ENCODE results near the gene ABCA4. TPM values are rescaled to one million over a fixed set of nuclear protein-coding genes. Genes with fewer than 3 reads are reported as not detected.

The ABCA4 gene
- total RNA-seq, 5 donors from 2014 or later (not counting 1 experiment from before 2014, with no cell fraction given) = not detected

GRCh38 chr1:94061513-94062443 lies 59.2 kb downstream of the ABCA4 start:
- ChIA-PET CTCF (interaction anchor here (0.6 to 4.1 kb wide), 11 partner anchors 10 to 420 kb away, joined by 3 to 19 read pairs (median 4); no protein-coding TSS in a partner anchor), POLR2A (no interaction called here)
- H3K9me3 ChIP-seq = no peaks in the 10 kb centered on the region
- Mint-ChIP-seq H3K4me1 (no peaks in the 10 kb centered on the region), H3K9me3 (no peaks in the 10 kb centered on the region), H3K27ac (no peak overlapping the region), H3K36me3 (no peaks in the 10 kb centered on the region), H3K27me3 (peaks cover 8 to 24% of the 10 kb centered on the region in 2 donors), H3K4me3 (no peak overlapping the region)
- H3K4me1 ChIP-seq (ENCODE audit: control insufficient read depth in 1 of 2, extremely low read depth in 1 of 2, insufficient read depth in 2 of 2, low read length in 2 of 2) = no peaks in the 10 kb centered on the region
- no peaks in the 10 kb centered on the region for H3K27me3 ChIP-seq (replicated peaks in 1 of 2; ENCODE audit: control insufficient read depth in 2 of 2, extremely low read depth in 1 of 2, insufficient read depth in 2 of 2, low read length in 1 of 2)
- H3K27ac ChIP-seq (ENCODE audit: low read length) = no peak overlapping the region
- DNase-seq (peak in 15 of 35 experiments; percentile 4 to 47 (median 11)), ATAC-seq (replicated peaks in 1 of 4) (peak in 3 of 4 experiments; percentile 38 to 49 (median 48))
- no peak overlapping the region for H3K4me3 ChIP-seq (ENCODE audit: control insufficient read depth in 1 of 2, extremely low read depth in 1 of 2, low read length in 1 of 2)
- H3K36me3 ChIP-seq (ENCODE audit: control insufficient read depth in 2 of 2, extremely low read depth in 1 of 2, insufficient read depth in 1 of 2, low read length in 1 of 2) = no peaks in the 10 kb centered on the region
- WGBS (ENCODE audit: insufficient coverage) = 0% methylated on average over 2 of the region's 5 CpGs

- no CpG with 5 or more reads among the region's 2 CpGs for WGBS (ENCODE audit: insufficient coverage)
- H3K36me3 Mint-ChIP-seq = no peaks in the 10 kb centered on the region
- no peak overlapping the region for H3K4me3 Mint-ChIP-seq
- no peak overlapping the region for H3K4me3 ChIP-seq (ENCODE audit: control insufficient read depth in 1 of 2, extremely low read depth in 1 of 2, low read length in 1 of 2)
- H3K27ac Mint-ChIP-seq = no peak overlapping the region
- no peak for ATAC-seq (replicated peaks in 1 of 4)
- H3K27me3 Mint-ChIP-seq = peaks cover 8 to 24% of the 10 kb centered on the region in 2 donors
- ChIA-PET CTCF (interaction anchor here (0.6 to 4.1 kb wide), 3 partner anchors 401 to 431 kb away, joined by 4 to 19 read pairs (median 5); no protein-coding TSS in a partner anchor), POLR2A (no interaction called here)
- no peak overlapping the region for H3K27ac ChIP-seq (ENCODE audit: low read length)
- H3K9me3 ChIP-seq = no peaks in the 10 kb centered on the region
- no peak for DNase-seq
- H3K36me3 ChIP-seq (ENCODE audit: control insufficient read depth in 2 of 2, extremely low read depth in 1 of 2, insufficient read depth in 1 of 2, low read length in 1 of 2) = no peaks in the 10 kb centered on the region
- H3K27me3 ChIP-seq (replicated peaks in 1 of 2; ENCODE audit: control insufficient read depth in 2 of 2, extremely low read depth in 1 of 2, insufficient read depth in 2 of 2, low read length in 1 of 2) = peaks cover 0 to 4% of the 10 kb centered on the region in 2 experiments
- H3K4me1 ChIP-seq (ENCODE audit: control insufficient read depth in 1 of 2, extremely low read depth in 1 of 2, insufficient read depth in 2 of 2, low read length in 2 of 2) = no peaks in the 10 kb centered on the region
- H3K4me1 Mint-ChIP-seq = no peaks in the 10 kb centered on the region
- H3K9me3 Mint-ChIP-seq = no peaks in the 10 kb centered on the region
Measured at GRCh38 chr1:94060720-94061119, 60.2 kb downstream of the ABCA4 start.

- Mint-ChIP-seq H3K27me3 (peaks cover 8 to 29% of the 10 kb centered on the region in 2 donors), H3K27ac (no peak overlapping the region), H3K36me3 (no peaks in the 10 kb centered on the region), H3K4me3 (no peak overlapping the region), H3K4me1 (no peaks in the 10 kb centered on the region), H3K9me3 (no peaks in the 10 kb centered on the region)
- no peak for ATAC-seq (replicated peaks in 1 of 4)
- no peaks in the 10 kb centered on the region for H3K4me1 ChIP-seq (ENCODE audit: control insufficient read depth in 1 of 2, extremely low read depth in 1 of 2, insufficient read depth in 2 of 2, low read length in 2 of 2)
- H3K4me3 ChIP-seq (ENCODE audit: control insufficient read depth in 1 of 2, extremely low read depth in 1 of 2, low read length in 1 of 2) = no peak overlapping the region
- H3K36me3 ChIP-seq (ENCODE audit: control insufficient read depth in 2 of 2, extremely low read depth in 1 of 2, insufficient read depth in 1 of 2, low read length in 1 of 2) = no peaks in the 10 kb centered on the region
- H3K27ac ChIP-seq (ENCODE audit: low read length) = no peak overlapping the region
- ChIA-PET POLR2A (no interaction called here), CTCF (interaction anchor here (0.7 to 1.5 kb wide), 3 partner anchors 10 to 19 kb away, joined by 3 read pairs; no protein-coding TSS in a partner anchor)
- H3K27me3 ChIP-seq (replicated peaks in 1 of 2; ENCODE audit: control insufficient read depth in 2 of 2, extremely low read depth in 1 of 2, insufficient read depth in 2 of 2, low read length in 1 of 2) = peaks cover 0 to 4% of the 10 kb centered on the region in 2 experiments
- 100% methylated on average over 1 of the region's 3 CpGs for WGBS (ENCODE audit: insufficient coverage)
- DNase-seq = no peak
- no peaks in the 10 kb centered on the region for H3K9me3 ChIP-seq
Measured at GRCh38 chr1:94058766-94059165, 62.2 kb downstream of the ABCA4 start.

- H3K36me3 Mint-ChIP-seq = no peaks in the 10 kb centered on the region
- no peak overlapping the region for H3K27ac Mint-ChIP-seq
- H3K36me3 ChIP-seq (ENCODE audit: control insufficient read depth in 2 of 2, extremely low read depth in 1 of 2, insufficient read depth in 1 of 2, low read length in 1 of 2) = no peaks in the 10 kb centered on the region
- no peak for ATAC-seq (replicated peaks in 1 of 4)
- no peaks in the 10 kb centered on the region for H3K9me3 Mint-ChIP-seq
- H3K4me1 ChIP-seq (ENCODE audit: control insufficient read depth in 1 of 2, extremely low read depth in 1 of 2, insufficient read depth in 2 of 2, low read length in 2 of 2) = no peaks in the 10 kb centered on the region
- no peaks in the 10 kb centered on the region for H3K4me1 Mint-ChIP-seq
- DNase-seq = no peak
- peaks cover 8 to 32% of the 10 kb centered on the region in 2 donors for H3K27me3 Mint-ChIP-seq
- no peak overlapping the region for H3K4me3 Mint-ChIP-seq
- CTCF ChIA-PET = no interaction called here
- POLR2A ChIA-PET = no interaction called here
- no CpG with 5 or more reads among the region's 2 CpGs for whole genome bisulfite sequencing (ENCODE audit: insufficient coverage)
- peaks cover 0 to 4% of the 10 kb centered on the region in 2 experiments for H3K27me3 ChIP-seq (replicated peaks in 1 of 2; ENCODE audit: control insufficient read depth in 2 of 2, extremely low read depth in 1 of 2, insufficient read depth in 2 of 2, low read length in 1 of 2)
- H3K9me3 ChIP-seq = no peaks in the 10 kb centered on the region
- H3K27ac ChIP-seq (ENCODE audit: low read length) = no peak overlapping the region
- no peak overlapping the region for H3K4me3 ChIP-seq (ENCODE audit: control insufficient read depth in 1 of 2, extremely low read depth in 1 of 2, low read length in 1 of 2)
Measured at GRCh38 chr1:94056996-94057395, 64.0 kb downstream of the ABCA4 start.

- ATAC-seq (replicated peaks in 1 of 4) (no peak), DNase-seq (no peak)
- H3K27ac Mint-ChIP-seq = no peak overlapping the region
- no peak overlapping the region for H3K27ac ChIP-seq (ENCODE audit: low read length)
- CTCF ChIA-PET = no interaction called here
- H3K9me3 Mint-ChIP-seq = no peaks in the 10 kb centered on the region
- H3K4me3 ChIP-seq (ENCODE audit: control insufficient read depth in 1 of 2, extremely low read depth in 1 of 2, low read length in 1 of 2) = no peak overlapping the region
- POLR2A ChIA-PET = no interaction called here
- H3K4me3 Mint-ChIP-seq = no peak overlapping the region
- no peaks in the 10 kb centered on the region for H3K4me1 ChIP-seq (ENCODE audit: control insufficient read depth in 1 of 2, extremely low read depth in 1 of 2, insufficient read depth in 2 of 2, low read length in 2 of 2)
- H3K36me3 Mint-ChIP-seq = no peaks in the 10 kb centered on the region
- H3K9me3 ChIP-seq = no peaks in the 10 kb centered on the region
- peaks cover 8 to 25% of the 10 kb centered on the region in 2 donors for H3K27me3 Mint-ChIP-seq
- peaks cover 0 to 7% of the 10 kb centered on the region in 2 experiments for H3K27me3 ChIP-seq (replicated peaks in 1 of 2; ENCODE audit: control insufficient read depth in 2 of 2, extremely low read depth in 1 of 2, insufficient read depth in 2 of 2, low read length in 1 of 2)
- H3K4me1 Mint-ChIP-seq = no peaks in the 10 kb centered on the region
- 77% methylated on average over 6 of the region's 6 CpGs for WGBS (ENCODE audit: insufficient coverage)
- H3K36me3 ChIP-seq (ENCODE audit: control insufficient read depth in 2 of 2, extremely low read depth in 1 of 2, insufficient read depth in 1 of 2, low read length in 1 of 2) = no peaks in the 10 kb centered on the region
Measured at GRCh38 chr1:94056171-94056570, 64.8 kb downstream of the ABCA4 start.

- Histone ChIP-seq H3K27ac (ENCODE audit: low read length) (no peak overlapping the region), H3K27me3 (replicated peaks in 1 of 2; ENCODE audit: control insufficient read depth in 2 of 2, extremely low read depth in 1 of 2, insufficient read depth in 2 of 2, low read length in 1 of 2) (peaks cover 0 to 7% of the 10 kb centered on the region in 2 experiments), H3K9me3 (no peaks in the 10 kb centered on the region), H3K4me1 (ENCODE audit: control insufficient read depth in 1 of 2, extremely low read depth in 1 of 2, insufficient read depth in 2 of 2, low read length in 2 of 2) (no peaks in the 10 kb centered on the region), H3K36me3 (ENCODE audit: control insufficient read depth in 2 of 2, extremely low read depth in 1 of 2, insufficient read depth in 1 of 2, low read length in 1 of 2) (no peaks in the 10 kb centered on the region), H3K4me3 (ENCODE audit: control insufficient read depth in 1 of 2, extremely low read depth in 1 of 2, low read length in 1 of 2) (no peak overlapping the region)
- CTCF ChIA-PET = interaction anchor here in 1 of 2 donors (0.8 kb wide), 1 partner anchor 15 kb away, joined by 3 read pairs; no protein-coding TSS in a partner anchor
- Mint-ChIP-seq H3K27ac (no peak overlapping the region), H3K9me3 (no peaks in the 10 kb centered on the region), H3K4me1 (no peaks in the 10 kb centered on the region), H3K27me3 (peaks cover 5 to 25% of the 10 kb centered on the region in 2 donors), H3K36me3 (no peaks in the 10 kb centered on the region), H3K4me3 (no peak overlapping the region)
- ATAC-seq (replicated peaks in 1 of 4) = no peak
- DNase-seq = no peak
- 52% methylated on average over 3 of the region's 5 CpGs for WGBS (ENCODE audit: insufficient coverage)
- POLR2A ChIA-PET = no interaction called here
Measured at GRCh38 chr1:94055459-94056122, 65.4 kb downstream of the ABCA4 start.

Measured in T-cell (primary cell).